ENCODE data around the gene WNT2. TPM values are rescaled to one million over a fixed set of nuclear protein-coding genes. Genes with fewer than 3 reads are reported as not detected.

Gene WNT2
- total RNA-seq: not detected in 2 replicates

DNA sequence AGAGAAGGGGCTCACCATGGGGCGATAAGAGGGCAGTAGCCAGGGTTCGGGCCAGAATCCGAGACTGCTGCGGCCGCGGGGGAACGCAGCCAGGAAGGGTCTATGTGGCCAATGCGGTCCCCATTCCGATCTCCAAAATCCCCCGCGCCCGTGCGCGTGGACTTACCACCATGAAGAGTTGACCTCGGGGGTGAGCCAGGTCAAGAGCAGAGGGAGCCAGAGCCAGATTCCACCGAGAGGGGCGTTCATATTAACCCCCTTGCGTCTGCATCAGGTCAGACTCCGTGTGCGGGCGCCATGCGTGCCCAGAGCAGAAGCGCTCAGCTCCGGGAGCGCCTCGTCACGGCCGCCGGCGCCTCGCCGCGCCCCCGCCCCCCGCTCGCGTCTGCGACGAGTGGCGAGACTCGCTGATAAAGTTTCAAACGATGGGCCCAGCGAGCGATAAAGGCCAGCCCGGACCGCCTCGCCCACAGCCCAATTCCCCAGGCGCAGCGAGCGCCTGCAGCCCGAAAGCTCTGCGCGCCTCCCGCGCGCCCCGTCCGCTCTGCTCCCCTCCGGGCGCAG, at the start of gene WNT2:
WNT2 (minus strand) TSS at position 318 of the 564 bp plus-strand sequence; CDS start at position 249, 69 bp downstream.
- DNase-seq: peak; percentile 5

DNA sequence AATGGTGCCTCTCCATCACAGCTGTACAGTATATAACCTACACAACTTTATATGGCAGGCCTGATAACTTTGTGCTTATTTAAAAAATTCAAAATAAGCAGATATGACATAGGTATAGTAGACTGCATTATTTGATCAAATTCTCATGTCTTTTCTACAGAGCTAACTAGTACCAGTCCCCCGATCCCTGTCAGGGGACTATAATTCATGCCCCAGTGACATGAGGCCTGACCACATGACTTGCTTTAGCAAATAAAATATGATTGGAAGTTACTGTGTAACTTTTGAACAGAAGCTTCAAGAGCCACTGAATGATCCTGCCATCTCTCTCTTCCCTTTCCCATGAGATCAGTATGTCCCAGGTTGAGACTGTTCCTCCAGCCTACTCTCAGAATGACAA, 49.2 kb upstream of the WNT2 start:
- DNase-seq: no peak

DNA sequence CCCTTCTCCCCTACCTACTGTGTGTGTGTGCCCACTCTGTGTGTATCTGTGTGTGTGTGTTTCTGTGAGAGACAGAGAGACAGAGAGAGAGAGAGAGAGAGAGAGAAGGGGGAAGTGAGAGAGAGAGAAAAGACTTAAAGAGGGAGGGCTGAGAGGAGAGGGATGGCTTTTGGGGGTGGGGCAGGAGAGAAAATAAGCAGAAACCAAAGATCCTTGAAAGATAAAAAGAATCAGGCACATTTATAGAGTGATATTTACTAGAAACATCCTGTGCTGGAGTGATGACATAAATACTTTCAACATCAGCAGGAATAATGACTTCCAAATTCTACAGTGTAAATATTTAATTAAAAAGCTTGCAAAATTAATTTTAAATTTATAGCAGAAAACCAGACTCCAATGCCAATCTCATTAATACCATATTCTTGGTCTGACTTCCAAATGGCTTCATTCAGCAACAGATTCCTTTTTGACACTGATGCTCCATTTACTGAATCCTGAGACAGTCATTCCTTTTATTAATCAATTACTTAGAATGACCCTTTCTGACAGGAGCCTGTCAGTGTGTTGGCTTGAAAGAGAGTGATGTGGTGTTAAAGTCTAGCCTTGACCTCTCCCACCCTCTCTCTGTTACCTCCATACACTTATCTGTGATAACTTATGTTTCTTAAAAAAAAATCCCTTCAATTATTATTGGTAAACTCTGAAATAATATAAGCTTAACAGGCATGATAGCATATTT, 41.7 kb upstream of the WNT2 start:
- DNase-seq: no peak

DNA sequence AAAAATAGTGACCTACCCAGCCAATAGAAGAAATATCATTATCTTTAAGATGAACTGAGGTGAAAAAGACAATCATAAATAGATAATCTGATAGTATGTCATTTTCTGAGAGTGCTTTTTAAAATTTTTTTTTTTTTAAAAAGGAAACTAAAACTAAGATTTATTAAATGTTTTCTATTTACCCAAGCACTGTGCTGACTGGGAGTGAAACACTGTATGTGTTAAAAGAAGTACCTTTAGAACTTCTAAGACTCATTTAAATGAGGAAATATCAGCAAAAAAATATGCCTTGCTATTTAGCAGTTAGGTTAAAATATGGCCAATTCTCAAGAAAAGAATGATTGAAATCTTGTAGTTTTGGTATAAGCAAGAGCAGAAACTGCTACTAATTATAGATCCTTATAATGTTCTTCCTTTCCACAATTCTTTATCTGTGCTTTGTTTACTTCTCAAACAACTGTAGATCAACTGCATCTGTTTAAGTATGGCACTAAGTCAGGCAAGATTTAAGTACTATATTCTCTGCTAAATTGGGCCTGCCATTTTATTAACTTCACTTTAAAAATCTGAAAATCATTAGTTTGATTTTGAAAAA, 39.5 kb upstream of the WNT2 start:
- no peak for DNase-seq

DNA sequence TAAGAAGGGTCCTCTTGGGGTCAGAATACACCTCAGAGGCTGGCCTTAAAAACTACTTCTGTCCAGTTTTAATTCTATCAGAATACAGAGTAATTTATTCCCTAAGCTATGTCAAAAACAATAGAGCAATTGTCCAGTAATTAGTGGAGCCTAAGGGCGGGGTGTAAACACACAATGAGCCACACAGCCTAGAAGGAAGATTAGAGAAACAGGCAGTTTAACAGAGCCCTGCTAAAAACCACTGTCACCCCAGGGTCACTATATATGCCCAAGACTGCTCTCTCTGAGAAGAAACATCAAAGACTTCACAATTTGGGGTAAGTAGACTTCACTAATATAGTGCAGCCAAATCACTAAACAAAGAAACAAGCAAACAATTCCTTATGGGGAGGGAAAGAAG, 27.2 kb upstream of the WNT2 start:
- no peak for DNase-seq

DNA sequence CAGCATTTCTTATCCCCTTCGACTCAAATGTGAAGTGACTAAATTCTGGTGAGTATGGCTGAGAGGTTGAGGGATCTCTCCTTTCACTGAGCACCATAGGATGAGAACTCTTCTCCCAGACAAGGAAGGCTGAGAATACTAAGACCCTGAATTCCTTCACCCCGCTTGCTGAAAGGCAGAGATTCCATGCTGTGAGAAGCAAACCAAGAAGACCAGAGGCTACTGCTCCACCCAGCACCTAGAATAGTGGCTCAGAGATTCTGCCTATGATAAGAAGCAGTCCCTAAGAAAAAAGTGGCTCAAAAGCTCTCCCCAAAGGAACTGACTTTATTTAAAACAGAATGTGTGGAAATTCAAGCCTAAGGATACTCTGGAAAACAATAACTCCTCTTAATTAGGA, 26.7 kb upstream of the WNT2 start:
- DNase-seq: no peak

DNA sequence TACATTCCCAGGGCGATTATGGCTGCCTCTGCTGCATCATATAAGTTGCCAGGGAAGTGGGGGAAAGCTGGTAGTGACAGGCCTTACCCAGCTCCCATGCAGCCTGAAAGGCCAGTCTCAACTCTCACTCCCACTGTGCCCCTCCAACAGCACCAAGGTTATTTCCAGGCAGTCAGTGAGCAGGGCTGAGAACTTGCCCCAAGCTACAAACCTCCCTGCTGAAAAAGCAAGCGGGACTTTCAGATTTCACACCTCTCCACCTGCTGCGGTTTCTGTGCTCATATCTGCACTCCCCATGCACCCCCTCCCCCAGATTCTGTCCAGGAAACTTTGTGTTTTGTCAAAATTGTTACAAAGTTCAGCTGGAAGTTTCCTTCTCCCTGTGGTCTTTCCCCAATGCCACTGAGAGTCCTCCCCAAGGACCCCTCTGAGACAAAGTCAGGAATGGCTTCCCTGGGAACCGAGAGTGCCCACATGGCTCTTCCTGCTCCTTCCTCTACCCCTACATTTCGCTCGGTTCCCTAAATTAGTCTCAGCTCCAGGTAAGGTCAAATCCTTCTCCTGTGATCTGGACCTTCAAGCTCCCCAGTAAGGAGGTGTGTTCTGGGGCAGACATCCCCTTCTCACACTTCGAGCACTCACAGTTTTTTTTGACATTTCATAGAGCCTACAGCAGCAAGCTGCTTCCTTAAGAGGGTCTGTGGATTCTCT, 25.3 kb upstream of the WNT2 start:
- DNase-seq: no peak

DNA sequence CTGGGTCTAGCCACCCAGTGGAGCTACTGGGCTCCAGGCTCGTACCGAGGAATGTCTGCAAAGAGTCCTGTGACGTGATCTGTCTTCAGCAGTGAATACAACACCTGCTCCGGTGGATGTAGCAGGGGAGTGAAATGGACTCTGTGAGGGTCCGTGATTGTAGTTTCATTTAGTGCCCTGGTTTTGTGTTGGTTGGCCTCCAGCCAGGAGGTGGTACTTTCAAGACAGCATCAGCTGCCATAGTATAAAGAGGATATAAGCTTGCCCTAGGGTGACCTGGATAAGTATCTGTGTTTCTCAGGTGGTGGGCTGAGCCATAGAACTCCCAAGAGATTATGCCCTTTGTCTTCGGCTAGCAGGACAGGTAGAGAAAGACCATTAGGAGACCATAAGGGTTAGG, 24.6 kb upstream of the WNT2 start:
- no peak for DNase-seq

DNA sequence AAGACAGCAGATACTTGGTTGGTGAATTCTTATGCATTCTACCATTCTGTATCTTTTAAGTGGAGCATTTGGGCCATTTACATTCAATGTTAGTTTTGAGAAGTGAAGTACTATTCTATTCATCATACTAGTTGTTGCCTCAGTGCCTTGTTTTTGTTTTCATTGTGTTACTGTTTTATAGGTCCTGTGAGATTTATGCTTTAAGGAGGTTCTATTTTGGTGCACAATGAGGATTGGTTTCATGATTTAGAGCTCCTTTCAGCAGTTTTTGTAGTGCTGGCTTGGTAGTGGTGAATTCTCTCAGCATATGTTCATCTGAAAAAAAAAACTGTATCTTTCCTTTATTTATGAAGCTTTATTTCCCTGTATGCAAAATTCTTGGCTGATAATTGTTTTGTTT, 23.3 kb upstream of the WNT2 start:
- DNase-seq: no peak

DNA sequence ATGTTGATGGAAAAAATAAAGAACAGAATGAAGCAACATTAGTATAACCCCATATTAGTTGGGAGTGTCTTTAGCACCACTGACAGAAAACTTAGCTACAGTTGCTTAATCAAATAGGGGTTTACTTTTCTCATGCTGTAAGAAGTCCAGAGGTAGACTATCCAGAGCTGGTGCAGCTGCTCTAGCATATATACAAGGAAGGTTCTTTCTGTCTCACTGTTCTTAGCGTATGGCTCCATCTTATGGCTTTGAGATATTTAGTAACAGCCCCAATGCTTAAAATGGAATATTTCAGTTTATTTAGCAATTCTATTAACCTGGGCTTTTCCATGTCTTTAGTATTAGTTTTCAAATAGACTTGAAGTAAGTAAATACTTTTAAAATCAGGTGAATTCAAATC, 15.2 kb upstream of the WNT2 start:
- DNase-seq: no peak

DNA sequence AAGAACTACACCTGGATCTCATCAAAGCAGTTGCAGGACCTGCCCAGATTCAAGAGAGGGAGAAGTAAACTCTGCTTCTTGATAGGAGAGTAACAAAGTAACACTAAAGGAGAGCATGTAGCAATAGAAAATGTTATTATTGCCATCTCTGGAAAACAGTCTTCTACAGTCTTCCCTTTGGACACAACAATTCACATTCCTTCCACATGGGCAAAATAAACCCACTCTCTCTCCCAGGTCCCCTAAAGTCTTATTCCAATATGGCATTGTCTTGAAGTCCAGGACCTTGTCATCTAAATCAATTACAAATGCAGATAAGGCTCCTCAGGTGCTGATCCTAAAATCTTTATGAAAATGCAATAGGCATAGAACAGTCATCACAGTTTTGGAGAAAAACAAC, 10.3 kb upstream of the WNT2 start:
- DNase-seq: no peak

DNA sequence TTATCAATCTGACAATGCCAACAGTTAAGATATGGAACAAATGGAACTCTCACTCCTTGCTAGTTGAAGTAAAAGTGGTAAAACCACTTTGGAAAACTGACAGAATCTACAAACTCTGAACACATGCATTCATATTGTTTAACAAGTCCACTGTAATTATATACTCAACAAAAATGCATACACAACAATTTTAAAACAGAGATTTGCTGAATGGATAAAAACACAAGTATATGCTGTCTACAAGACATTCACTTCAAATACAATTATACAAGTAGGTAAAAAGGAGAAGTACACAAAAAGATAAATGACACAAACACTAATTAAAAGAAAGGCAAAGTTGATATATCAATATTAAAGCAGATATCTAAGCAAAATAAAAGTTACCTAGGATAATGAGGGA, 9.2 kb upstream of the WNT2 start:
- DNase-seq: no peak

DNA sequence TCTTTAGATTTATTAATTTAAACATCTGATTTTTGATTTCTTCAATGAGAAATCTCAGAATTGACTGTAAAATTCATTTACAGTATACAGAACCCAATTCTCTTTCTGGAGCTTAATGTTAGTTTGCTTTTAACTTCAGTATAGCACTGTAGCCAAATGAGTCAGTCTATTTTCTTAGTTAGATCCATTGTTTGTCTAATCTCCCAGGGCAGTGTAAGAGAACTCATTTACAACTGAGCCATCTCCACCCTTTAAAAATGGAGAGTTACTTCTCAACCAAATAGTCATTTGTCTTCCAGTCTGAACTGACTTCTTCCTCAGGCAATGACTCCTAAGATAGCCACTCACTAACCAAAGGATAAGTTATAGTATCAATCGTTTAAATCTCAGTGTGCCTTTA, 3.0 kb upstream of the WNT2 start:
- no peak for DNase-seq

DNA sequence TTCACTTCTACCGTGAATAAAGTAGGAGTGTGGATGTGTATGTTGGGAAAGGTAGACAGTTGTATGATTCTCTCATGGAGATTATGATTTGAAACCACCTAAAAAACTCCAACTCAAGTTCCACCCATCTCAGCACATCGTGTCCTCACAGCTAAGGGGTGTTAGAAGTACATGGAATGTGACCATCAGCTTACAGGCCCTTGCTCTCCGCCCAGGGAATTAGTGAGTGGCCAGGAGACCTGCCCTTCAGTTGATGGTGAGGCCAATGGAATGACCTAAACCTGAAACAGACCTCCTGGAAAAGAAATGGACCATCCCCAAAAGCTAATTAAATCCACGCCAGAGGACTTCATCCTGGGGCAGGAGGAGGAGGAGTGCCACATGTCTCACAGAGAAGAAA, 2.1 kb upstream of the WNT2 start:
- no peak for DNase-seq

DNA sequence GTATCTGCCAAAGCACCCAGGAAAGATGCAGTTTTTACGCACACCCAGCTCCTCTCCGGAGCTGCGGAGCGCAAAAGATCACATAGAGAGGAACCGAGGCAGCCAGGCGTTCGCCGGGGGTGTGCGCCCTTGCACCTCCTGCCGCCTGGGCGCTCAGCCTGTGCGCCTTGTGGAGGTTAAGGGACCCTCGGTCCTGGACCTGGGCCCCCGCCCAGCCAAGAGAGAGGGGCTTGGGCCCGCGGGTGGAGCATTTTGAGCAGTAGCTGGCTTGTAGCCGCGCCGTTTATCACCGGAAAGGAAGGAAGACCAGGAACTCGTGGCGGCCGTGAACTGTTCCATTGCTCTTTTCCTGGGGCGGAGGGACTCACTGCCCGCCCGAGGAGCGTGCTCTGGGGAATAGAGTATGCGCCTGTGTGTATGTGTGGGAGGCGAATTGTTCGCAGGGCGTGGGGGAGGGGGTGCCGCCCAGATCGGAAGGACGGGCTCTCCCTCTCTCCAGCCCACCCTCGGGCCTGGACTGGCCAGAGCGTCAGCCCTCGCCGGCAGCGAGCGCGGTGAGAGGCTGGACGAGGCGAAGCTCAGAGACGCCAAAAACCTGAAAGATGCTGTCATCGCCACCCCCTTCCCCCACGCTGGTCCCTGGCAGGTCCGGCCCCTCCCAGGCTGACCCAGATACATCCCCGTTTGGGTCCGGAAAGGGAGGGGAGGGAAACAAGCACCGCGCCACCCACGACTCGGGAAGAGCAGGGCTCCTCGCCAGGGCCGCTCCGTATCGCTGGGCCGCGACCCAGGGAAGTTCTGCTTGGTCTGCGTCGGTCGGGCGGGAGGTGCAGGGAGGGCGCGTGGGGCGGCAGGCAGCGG, 1.2 kb upstream of the WNT2 start:
- DNase-seq: peak; percentile 11

DNA sequence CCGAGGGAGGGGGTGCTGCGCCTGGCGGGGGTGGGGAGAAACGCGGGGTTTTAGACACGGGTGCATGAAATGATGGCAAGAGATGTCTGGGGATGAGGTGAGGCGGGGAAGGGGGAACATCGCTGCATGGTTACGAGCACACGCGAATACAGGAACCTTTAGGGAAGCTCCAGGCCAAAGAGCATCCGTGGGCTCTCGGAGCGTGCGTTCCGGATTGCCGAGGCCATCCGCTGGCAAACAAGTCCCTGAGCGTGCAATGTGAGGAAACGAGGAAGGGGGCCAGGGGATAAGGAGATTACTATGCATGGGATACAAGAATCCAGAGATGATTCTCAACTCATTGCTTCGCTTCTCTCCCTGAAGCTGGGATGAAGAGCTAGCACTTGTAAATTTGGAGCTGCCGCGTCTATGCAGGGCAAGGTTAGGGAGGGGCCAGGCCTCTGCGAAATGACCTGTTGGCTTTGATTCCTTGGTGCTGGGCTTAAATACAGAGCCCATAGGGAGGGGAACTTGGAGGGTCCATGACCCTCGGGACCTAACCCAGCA, 520 bp upstream of the WNT2 start:
- DNase-seq: peak; percentile 19

DNA sequence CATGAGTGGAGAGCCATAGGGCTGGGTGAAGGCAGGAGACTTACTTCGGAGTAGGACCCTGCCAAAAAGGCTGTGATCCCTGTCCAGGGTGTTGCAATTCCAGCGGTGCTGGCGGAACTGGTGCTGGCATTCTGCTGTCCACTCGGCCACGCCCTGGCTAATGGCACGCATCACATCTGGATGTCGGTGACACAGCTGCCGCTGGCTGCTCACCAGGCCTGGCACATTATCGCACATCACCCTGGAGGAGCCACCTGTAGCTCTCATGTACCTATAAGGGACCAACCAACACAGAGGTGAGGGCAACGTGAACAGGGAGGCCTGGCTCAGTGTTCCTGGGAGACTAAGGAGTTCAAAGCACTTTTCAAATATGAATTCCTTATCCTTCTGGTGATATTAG, 2.3 kb downstream of the WNT2 start:
- DNase-seq: no peak

DNA sequence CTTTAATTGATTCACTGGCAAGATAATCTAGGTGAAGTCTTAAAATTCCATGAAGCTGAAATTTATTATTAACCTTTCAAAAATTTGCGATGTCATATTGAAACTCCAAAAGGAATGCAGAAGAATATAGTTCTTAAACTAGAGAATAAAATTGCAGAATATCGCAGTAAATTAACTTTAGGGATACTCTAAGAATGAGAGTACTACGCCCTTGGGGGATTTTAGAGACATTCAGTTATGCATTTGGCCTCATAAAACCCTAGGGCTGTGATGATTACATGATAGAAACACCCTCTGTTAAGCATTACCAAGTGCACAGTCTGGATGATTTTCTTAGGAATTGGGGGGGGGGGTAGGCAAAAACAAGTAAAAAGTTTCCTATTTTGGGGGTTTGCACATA, 3.7 kb downstream of the WNT2 start:
- DNase-seq: no peak

DNA sequence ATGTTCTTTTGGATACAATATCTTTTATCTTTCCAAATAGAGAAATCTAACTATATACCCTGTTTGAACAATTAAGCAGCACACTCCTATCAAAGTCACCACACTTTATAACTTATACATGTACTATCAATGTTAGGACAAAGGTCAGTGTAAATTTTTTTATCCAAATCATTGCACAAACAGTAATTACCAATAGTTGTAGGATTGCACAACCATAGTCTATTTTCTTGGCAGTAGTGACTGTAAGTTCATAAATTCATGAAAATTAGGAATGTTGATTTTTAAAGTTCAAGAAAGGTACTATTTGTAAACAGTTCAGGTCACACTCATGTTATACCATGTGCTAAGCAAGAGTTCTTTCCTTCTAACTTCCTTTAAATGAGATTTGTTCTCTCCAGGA, 9.3 kb downstream of the WNT2 start:
- no peak for DNase-seq

DNA sequence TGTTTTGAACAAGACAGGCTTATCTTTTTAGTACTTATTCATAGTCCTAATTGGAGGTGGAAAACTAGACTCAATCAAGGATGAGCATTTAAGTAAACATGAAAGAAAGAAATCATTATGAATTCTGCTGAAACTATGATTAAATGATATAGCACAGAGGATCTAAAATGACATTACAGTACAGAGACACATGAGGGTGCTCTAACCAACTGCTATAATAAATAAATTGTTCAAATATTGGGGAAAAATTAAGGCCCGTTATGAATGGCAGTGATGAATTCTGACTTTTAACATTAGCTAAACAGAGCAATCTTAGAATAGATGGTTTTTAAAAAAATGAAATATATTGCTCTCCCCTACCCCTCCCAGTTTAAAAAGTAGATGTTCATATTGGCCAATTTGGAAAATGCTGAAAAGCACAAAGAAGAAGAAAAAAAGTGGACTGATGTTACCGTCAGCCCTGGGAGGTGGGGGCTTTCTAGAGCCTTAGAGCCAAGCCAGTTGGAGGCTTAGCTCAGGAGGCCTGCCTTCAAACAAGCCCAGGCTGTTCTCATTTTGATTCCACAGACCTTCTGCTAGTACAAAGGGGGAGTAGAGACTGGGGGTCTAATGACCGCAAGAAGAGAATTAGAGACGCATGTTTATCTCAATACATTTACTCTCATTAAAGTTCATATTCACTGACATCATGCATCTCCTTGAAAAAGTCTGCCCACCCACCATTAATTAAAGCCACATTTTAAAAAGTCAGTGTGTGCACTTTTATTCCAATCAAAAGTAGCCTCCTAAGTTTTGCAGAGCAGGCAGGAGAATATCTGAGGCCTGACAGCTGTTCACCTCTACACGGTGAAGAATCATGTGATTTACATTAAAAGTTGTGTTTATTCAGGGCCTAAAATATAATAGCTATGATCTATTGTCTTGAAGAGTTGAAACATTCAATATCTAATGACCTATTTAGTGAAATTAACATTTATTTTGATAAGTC, 10.0 kb downstream of the WNT2 start:
- peak; percentile 6 for DNase-seq

DNA sequence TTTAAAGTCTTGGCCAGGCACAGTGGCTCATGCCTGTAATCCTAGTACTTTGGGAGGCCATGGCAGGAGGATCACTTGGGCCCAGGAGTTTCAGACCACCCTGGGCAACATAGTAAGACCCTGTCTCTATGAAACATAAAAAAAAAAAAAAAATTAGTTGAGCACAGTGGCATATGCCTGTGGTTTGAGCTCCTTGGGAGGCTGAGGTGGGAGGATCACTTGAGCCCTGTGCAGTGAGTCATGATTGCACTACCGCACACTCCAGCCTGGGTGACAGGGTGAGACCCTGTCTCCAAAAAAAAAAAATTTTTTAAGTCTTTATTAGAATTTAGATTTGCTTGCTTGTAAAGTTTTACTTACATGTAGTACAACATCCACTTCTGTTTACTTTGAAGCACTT, 14.0 kb downstream of the WNT2 start:
- no peak for DNase-seq

Data from dermis blood vessel endothelial cell (primary cell).